Anterior cingulate cortex (tissue), 58 donors: Measurements from ENCODE around the gene THBS2.
A peak's percentile ranks its signal among the peaks of the same experiment; 100 is the strongest.

Experiments used
- DNase-seq, 58 donors: peaks; one replicate each; lab custom pipeline; 2025; lab: John Stamatoyannopoulos, UW

Gene THBS2

DNA sequence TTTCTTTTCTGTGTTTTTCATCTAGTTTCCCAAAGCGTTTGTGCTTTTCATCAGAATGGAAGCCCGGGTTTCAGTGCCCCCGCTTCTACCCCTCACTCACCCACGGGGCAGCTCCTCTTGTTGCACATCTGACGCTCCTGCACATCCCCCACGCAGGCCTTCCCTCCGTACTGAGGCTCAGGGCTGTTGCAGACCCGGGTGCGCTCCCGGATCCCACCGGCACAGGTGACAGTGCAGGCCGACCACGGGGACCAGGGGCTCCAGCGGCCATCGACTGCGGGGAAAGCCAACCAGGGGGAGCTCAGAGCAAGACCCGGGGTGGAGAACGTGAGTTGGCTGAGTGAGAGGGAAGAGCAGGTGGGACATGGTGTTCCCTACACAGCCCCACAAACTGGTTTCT lies 19.0 kb downstream of the THBS2 start:
- no peak for DNase-seq

DNA sequence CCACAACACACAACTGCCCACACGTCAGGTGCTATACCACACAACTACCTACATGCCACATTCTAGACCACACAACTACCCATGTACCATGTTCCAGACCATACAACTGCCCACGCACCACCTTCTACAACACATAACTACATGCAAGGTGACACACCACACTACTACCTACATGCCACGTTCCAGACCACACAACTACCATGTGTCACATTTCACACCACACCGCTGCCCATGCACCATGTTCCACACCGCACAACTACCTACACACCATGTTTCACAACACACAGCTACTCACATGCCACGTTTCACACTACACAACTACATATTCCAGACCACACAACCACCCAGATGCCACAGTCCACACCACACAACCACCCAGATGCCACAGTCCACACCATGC lies 19.8 kb downstream of the THBS2 start:
- DNase-seq, result no peak

DNA sequence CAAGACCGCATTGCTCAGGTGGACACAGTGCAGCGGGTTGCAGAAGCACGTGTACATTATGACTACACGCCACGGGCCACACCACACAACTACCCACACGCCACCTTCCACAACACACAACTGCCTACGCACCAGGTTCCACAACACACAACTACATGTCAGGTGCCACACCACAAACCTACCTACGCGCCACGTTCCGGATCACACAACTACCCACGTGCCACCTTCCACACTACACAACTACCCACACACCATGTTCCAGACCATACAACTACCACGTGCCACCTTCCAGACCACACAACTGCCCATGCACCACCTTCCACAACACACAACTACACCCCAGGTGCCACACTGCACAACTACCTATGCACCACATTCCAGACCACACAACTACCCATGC lies 20.5 kb downstream of the THBS2 start:
- no peak for DNase-seq

DNA sequence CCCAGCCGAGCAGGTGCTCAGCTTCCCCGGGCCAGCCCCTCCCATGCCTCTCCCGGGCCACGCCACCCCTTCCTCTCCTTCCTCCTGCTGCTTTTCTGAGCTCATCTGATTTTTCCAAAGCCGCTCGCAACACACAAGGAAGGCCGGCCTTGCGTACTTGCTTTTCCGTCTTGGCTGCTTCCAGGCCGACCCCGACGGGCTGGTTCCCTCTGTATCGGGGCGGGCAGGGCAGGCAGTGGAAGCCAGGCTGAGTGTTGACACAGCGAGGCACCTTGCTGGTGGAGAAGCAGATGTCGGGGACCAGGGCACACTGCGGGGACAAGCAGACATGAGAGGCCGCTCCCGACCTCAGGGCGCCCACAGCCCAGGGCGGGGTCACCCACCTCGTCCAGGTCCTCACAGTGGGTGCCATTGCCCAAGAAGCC lies 21.1 kb downstream of the THBS2 start:
- DNase-seq, result no peak

DNA sequence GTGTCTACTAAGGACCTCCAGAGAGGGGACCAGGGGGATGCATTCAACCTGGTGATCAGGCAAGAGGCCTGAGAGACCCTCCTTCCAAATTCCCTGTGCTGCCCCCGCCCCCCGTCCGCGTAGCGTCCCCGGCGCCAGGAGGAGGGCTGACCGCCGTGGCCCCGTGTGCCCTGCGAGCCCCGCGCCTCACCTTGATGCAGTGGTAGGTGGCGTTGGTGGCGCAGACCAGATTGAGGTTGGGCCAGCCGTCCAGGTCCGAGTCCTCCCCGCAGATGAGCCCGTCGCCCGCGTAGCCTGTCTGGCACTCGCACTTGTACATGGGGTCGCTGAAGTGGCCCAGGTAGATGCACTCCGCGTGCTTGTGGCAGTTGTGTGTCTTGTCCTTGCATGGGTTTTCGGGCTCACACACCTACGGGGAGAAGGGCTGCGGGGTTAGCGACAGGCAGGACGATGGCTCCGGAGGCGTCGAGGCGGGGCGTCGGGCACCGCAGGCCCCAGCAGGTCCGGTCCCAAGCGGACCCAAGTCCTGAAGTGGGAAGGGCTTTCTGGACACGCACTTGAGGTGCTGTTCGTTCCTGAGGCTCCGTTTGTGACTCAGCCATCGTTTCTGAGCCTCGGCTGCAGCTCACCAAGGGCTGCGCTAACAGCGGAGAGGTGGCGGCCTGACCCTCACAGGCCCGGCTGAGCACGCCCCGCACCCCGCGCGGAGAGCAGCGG lies 21.7 kb downstream of the THBS2 start:
- DNase-seq, result no peak

DNA sequence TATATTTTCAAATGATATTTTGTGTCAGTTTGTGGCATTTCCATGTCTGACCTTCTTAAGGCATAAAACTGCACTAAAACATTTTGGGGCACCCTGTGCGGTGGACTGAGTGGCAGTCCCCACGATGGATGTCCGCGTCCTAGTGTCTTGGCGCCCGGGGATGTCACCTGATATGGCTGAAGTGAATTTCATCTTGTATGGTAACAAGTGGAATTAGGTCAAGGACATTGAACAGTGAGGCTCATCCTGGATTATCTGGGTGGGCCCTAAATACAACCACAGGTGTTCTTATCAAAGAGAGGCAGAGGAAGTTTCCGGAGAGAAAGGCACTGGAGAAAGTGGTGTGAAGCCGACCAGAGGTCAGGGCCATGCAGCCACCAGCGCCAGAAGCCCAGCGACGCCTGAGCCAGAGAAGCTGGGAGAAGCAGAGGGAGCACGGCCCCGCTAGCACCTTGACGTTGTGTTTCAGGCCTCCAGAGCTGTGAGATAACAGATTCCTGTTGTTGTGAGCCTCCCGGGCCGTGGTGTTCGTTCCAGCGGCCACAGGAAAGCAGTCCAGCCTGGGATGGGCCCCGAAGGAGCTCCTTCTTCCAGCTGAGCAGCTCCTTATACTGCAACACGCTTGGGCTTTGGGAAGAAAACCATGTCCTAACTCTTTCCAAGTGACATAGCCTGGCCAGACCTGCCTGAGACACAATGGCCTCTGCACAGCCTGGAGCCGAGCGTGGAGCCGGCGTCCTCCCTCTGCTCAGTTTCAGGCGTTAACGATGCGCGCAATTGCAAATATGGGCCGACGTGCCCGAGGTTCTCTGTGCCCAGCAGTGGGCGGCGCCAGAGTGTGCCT lies 22.5 kb downstream of the THBS2 start:
- DNase-seq, result no peak

DNA sequence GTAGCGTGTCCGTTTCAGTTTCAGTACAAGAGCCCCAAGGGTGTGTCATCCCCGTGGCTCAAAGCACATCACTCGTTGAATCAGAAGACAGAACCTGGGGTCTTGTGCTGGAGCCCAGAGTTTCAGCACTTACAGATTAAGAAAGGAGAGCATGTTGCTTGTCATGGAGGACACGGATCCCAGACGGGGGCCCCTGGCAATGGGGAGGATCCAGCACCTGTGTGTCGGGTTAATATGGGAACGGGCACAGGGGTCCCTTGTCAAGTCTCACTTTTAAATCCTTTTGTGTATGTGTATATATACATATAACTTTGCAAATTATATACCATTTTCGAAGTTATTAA lies 23.4 kb downstream of the THBS2 start:
- no peak for DNase-seq

DNA sequence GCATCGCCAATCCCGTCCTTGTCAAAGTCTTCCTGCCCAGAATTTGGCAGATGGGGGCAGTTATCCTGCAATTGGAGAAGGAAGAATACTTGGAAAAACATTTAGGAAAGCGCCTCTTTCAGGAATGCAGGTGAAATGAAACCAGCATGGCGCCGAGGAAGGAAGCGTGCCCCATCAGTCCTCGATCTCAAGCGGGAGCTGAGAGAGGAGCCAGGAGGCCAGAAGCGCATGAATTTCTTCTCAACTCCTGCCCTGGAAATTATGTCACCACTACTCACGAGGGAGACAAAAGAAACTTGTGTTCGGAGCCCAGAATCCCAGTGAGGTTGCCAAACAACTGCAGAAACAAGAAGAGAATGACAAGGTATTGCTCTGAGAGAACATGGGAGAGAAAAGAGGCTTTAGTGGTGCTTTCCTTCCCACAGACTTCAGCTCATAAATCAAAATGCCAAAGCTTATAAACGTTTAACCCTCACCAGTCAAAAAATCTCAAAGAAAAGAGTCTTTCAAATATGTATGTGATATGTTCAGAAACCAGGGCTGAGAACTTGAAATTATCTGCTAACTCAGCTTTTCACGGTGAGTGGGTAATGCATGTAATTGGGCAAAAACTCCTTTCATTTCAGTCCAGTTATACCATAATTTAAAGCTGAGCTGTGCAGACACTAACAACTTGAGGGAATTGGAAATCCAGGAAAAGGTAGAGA lies 23.9 kb downstream of the THBS2 start:
- peak in 14 of 58 donors; percentile 20 to 71 (median 51) for DNase-seq

DNA sequence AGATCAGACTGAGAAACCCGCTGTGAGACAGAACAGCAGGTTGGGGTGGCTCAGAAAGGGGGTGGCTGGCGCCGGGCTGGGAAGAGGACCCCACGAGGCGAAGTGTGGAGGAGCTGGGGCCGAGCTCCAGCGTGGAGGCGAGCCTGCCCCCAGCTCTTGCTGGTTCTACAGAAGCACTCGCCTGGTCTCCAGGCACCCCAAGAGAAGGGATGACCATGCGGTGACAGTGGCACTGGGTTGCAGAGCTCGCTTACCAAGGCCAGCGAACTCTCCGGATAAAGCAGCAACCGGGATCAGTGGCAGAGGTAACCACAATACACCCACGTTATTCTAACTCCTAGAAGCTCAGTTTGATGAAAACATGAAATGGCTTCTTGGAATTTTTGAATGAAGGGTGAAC lies 26.5 kb downstream of the THBS2 start:
- no peak for DNase-seq

DNA sequence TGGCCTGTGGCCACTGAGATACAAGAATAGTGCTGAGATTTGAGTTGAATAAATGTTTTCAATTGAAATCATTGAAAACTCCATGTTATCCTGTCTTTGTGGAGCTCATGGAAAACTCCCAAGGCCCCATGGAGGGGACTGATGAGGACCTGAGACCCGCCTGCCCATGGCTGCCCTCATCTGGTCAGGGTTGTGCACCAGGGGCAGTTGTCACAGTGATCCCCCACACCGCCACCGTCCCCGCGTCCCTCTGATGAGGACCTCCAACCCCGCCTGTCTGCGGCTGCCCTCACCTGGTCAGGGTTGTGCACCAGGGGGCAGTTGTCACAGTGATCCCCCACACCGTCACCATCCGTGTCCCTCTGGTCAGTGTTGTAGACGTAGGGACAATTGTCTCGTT lies 27.8 kb downstream of the THBS2 start:
- no peak for DNase-seq

DNA sequence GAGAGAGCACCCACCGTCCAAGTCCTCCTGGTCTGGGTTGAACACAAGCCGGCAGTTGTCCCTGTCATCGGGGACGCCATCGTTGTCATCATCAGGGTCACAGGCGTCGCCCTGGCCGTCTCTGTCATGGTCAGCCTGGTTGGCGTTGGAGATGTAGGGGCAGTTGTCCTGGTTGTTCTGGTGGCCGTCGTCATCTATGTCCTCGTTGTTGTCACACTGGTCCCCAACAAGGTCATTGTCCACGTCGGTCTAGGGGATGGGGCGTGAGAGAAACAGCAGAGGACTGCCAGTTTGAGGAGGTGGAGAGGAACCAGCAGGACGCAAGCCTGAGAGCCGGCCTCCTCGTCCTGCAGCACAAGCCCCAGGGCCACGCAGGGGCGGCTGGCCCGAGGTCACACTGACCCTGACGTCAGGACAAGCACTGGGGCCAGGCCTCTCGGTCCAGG lies 28.5 kb downstream of the THBS2 start:
- no peak for DNase-seq

DNA sequence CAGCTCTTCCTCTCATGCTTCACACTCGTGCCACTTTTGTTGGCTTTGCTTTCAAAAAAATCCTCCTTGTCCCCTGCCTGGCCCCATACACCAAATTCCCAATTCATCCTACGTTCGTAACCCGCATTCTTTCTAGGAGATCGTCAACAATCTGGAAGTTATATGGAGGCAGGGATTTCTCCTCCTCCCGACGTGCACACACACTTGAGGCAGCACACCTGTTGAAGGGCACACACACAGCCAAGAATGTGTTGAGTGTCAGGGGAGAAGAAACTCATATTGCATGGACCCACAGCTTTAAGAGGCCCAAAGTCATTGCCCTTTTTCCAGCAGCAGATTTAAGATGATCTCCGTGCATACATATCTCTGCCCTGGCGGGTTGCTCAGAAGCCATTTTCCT lies 28.9 kb downstream of the THBS2 start:
- DNase-seq, result no peak

DNA sequence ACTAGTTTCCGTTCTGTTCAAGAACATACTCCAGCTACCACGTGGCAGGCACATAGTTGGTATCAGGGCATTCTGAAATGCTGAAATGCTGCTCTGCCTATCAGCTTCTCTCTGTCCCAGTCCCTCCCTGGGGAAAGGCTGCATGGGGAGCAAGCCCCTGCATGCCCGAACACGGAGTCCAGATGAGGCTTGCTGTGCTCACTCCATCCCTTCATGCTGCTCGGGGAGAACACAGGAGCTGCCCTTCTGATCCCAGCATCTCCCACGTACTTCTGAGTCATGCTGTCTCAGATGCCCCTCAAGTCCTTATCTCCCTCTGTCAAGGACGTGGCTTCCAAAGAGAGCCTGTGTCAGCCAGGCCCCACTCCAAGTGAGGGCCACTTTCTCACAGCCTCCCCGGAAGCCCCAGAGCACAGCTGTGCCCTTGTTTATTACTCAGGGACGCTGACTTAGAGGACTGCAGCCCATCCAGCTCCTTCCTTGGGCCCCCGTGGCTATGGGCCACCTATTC lies 29.4 kb downstream of the THBS2 start:
- peak in 1 of 58 donors; percentile 23 for DNase-seq

DNA sequence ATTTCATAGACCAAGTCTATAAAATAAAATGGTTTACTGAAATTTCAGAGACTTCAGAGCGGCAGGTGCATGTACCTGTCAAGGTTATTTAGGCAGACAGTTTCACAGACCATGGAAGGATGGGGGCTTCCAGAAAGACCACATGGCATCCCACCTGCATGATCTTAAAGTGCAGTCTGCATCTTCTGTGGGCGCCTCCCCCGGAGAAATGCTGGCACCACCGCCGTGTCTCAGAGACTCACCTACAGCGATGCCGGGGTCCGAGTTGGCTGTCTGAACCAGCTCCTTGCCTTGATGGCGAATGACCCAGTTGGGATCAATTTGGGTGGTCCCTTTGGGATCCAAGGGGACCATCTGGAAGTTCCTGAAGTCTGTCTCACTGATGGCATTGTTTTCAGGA lies 30.6 kb downstream of the THBS2 start:
- no peak for DNase-seq

DNA sequence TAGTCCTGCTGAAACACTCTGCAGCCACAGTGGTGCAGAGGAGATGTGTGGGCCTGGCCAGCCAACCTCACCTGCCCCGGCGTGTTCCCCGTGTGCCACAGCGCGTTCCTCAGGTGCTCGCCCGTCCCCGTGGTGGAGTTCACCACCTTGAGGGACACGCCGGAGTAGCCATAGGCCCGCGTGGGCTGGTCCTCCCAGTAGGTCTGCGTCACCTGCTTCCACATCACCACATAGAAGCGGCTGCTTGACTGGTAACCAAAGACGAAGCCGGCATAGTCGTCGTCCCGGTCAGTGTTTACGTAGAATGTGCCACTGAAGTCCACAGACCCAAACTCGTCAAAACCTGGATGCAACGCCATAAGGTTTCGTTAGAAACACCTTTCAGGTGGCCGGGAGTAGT lies 31.5 kb downstream of the THBS2 start:
- no peak for DNase-seq

DNA sequence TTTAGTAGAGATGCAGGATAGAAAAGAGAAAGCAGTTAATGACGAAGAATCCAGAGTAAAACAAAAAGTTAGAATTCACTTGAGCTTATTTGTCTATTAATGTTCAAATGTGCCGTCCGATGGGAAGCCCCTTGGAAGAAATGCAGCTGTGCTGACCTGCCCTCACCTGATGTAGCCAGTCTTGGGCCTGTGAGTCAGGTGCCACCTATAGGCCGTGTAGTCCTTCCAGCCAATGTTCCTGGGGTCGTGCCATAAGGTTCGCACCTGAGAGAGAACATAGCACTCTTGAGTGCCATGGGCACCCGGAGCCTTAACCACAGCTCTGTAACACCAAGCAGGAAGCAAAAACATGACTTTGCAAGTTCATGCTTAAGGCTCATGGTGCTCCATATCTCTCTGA lies 32.4 kb downstream of the THBS2 start:
- DNase-seq, result no peak

DNA sequence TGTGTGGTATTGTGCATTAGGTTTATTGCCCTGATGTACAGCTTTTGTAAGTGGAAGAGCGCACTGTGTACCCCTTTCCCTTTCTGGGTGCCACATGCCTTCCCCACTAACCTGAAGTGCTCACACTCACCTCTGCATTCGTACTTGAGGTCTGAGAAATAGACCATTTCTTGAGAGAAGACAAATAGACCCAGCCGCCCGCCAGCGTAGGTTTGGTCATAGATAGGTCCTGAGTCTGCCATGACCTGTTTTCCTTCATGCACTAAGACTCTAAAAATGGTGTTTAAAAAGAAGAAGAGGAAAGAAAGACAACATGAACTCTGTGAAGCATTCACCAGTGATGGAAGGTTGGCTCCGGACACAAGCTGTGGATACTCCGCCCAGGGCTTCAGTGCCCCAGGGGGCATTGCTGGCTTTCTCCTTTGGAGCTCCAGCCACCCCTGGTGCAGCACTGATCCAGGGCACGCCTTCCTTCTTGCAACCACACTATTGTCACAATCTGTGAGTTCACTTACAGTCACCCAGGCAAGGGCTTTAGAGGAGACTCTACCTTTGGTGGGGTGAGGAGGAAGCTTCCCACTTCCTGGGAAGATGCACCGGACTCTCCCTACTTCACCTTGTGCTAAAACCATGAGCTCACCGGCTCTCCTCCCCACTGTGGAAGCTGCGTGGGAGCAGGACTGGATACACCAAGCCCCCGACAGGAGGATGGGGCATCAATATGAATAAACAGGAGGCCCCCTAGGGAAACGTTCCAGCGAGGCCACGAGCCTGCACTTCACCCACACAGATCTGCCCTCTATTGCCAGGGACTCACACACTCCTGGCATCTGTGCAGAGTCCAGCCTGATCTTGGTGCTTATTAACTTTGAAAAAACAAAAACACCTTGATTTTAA lies 33.3 kb downstream of the THBS2 start:
- DNase-seq, result no peak

DNA sequence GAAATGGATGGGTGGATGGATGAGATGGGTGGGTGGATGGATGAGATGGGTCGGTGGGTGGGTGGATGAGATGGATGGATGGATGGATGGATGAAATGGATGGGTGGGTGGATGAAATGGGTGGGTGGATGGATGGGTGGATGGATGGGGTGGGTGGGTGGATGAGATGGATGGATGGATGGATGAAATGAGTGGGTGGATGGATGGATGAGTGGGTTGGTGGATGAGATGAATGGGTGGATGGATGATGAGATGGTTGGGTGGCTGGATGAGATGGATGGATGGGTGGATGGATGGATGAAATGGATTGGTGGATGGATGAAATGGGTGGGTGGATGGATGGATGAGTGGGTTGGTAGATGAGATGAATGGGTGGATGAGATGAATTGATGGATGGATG lies 35.7 kb downstream of the THBS2 start:
- DNase-seq, result no peak

DNA sequence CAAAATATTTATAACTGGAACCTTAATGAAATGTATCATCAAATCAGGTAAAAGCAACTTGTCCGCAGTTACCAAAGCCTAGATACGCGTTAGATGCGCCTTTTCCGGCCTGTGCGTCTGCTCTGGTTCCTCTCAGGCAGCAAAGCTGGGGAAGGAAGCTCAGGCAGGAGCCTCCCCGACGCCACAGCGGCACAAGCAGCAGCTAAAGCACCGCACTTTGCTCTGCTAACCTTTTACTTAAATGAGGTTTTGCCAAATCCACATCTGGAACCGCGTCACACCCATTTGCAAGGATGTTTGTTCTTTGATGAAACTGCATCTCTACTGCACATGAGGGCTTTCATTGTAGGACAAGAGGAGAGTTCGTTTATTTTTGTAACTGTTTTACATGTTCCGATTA lies 36.8 kb downstream of the THBS2 start:
- no peak for DNase-seq

DNA sequence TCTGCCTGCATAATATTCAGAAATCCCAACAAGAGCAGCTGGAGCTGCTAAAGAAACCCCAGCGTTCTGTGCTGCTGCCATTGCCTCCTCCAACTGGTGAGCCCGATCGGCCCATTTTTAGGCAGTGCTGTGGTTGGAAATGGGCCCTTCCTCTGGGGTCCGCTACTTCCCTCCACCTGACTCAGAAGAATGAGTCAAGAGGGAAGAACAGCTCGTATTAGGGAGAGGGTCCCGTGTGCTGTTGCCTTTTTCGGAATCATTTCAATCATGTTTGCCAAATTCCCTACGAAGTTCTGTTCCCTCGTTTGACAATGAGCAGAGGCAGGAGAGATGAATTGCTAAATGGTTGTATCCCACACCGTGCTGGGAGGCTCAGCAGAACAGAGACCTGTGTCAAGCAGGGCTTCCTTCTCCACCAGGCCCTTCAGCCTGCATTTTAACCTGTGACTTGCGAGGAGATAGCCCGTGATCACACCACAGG lies 38.4 kb downstream of the THBS2 start:
- DNase-seq, result no peak
